GM06990 (cell line): ENCODE measurements around the gene ARID4B.

Experiments used
- DNase-seq: peaks from one replicate; pipeline ENCODE4 v3.0.0-alpha.2; 2011; ENCODE audit not compliant: insufficient read length; ENCODE audit errors: extremely low read depth
- H3K27me3 ChIP-seq: replicated peaks from 2 replicates; pipeline ENCODE4 v1.6.0; 2011; ENCODE audit warnings: low read length; ENCODE audit not compliant: control insufficient read depth, insufficient read depth
- H3K36me3 ChIP-seq: 2 replicates; pipeline ENCODE4 v1.5.1; 2011; ENCODE audit warnings: low read length; ENCODE audit not compliant: control insufficient read depth, insufficient read depth
- H3K4me3 ChIP-seq: replicated peaks from 2 replicates; pipeline ENCODE4 v1.5.1; 2011; ENCODE audit warnings: low read depth, mild to moderate bottlenecking, control low read depth, low read length
- TF ChIP-seq, protein P1 (sequence below): IDR thresholded peaks from 2 replicates; pipeline ENCODE4 v1.5.1; 2011; ENCODE audit warnings: low read length, control low read depth, mild to moderate bottlenecking, inconsistent platforms; ENCODE audit not compliant: insufficient read depth, poor library complexity, severe bottlenecking

The ARID4B gene

DNA sequence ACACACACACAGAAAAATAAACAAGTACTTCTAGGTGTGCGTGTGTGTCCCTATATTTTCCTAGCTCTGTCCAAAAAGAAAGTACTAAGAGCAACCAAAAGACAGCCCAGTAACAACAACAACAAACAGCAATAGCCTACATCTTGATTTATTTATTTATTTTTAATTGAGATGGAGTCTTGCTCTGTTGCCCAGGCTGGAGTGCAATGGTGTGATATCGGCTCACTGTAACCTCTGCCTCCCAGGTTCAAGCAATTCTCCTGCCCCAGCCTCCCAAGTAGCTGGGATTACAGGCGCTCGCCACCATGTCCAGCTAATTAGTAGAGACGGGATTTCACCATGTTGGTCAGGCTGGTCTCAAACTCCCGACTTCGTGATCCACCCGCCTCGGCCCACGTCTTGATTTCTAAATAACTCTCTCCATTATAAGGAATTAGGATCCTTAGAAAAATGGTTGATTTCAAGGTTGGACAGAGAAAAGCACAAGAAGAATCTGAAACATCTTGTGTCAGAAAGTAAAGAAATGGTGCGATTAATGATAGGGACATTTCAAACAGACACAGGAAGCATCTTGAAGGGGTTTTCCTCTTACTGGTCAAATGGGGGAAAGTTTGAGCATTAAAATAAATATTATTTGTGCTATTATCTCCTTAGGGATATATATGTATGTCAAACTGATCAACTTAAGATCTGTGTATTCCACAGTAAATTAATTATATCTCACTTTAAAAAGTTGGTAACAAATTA, 59.4 kb downstream of the ARID4B start:
- no peak overlapping the region for H3K4me3 ChIP-seq
- TF ChIP-seq, protein P1, sequence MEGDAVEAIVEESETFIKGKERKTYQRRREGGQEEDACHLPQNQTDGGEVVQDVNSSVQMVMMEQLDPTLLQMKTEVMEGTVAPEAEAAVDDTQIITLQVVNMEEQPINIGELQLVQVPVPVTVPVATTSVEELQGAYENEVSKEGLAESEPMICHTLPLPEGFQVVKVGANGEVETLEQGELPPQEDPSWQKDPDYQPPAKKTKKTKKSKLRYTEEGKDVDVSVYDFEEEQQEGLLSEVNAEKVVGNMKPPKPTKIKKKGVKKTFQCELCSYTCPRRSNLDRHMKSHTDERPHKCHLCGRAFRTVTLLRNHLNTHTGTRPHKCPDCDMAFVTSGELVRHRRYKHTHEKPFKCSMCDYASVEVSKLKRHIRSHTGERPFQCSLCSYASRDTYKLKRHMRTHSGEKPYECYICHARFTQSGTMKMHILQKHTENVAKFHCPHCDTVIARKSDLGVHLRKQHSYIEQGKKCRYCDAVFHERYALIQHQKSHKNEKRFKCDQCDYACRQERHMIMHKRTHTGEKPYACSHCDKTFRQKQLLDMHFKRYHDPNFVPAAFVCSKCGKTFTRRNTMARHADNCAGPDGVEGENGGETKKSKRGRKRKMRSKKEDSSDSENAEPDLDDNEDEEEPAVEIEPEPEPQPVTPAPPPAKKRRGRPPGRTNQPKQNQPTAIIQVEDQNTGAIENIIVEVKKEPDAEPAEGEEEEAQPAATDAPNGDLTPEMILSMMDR = no peak

DNA sequence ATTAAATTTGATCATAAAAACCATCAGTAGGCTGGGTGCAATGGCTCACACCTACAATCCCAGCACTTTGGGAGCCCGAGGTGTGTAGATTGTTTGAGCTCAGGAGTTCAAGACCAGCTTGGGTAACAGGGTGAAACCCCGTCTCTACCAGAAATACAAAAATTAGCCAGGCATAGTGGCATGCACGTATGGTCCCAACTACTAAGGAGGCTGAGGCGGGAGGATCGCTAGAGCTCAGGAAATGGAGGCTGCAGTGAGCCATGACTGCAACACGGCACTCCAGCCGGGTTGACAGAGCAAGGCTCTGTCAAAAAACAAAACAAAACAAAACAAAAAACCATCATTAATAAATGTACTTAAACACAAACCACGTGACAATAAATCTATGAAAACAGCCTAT, 61.0 kb downstream of the ARID4B start:
- H3K27me3 ChIP-seq = no peaks in the 10 kb centered on the region
- no peak for DNase-seq
- TF ChIP-seq, protein P1 = no peak

More for the DNA sequence above, 59.4 kb downstream of the ARID4B start:
- Histone ChIP-seq H3K27me3 (no peaks in the 10 kb centered on the region), H3K36me3 (no peaks in the 10 kb centered on the region)
- DNase-seq = no peak

DNA sequence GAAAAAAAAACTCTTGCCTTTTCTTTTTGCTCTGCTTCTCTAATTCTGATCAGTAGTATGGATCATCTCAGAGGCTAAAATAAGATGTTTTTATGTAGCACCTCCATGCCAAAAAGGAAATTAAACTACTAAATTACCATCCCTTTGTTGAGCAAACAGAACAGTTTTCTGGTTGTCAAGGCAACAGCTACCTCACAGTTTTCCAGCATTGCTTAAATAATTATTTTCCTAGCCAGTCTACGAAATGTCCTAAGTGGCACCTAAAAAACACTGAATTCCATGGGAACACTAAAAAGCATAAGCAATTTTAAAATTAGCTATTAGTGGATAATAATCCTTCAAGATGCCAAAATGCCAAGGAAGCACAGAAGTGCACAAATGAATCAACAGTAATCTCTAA, 61.7 kb downstream of the ARID4B start:
- DNase-seq = no peak
- TF ChIP-seq, protein P1 = no peak
- no peaks in the 10 kb centered on the region for H3K36me3 ChIP-seq
- H3K27me3 ChIP-seq = no peaks in the 10 kb centered on the region
- no peak overlapping the region for H3K4me3 ChIP-seq

More for the DNA sequence above, 61.0 kb downstream of the ARID4B start:
- Histone ChIP-seq H3K4me3 (no peak overlapping the region), H3K36me3 (no peaks in the 10 kb centered on the region)

DNA sequence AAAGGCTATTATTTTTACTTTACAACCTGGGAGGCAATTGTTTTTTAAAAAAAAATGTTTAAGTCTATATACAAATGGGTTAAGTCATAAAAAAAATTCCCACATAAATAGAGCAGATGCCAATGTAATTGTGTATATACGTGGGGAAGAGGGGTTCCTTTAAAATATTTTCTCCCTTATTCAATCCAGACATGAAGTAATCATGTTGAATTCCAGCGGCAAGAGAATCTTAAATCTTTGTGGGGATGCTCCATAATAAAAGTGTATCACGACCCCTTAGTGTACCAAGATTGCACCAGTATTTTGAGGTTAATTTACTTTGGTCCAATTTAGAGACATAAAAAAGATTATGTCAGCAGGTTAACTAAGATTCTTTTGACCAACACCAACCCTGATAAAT, 62.1 kb downstream of the ARID4B start:
- Histone ChIP-seq H3K27me3 (no peaks in the 10 kb centered on the region), H3K4me3 (no peak overlapping the region), H3K36me3 (no peaks in the 10 kb centered on the region)
- no peak for DNase-seq
- TF ChIP-seq, protein P1 = no peak

DNA sequence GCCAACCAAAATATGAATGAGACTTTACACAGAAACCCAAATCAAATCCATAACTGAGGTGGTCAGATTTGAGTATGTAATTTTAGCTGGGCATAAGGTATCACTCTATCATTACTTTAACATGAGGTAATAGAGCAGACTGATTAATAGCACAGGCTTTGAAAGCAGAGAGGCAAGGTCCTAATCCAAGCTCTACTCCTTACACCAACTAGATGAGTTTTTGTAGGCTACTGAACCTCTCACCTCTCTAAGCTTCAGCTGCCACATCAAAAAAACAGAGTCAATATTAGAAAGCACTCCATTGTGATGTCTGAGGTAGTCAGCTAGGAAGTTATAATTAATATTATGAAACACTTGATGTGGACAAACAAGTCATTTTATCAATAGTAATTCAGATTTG, 63.7 kb downstream of the ARID4B start:
- DNase-seq = no peak
- TF ChIP-seq, protein P1 = no peak
- Histone ChIP-seq H3K36me3 (no peaks in the 10 kb centered on the region), H3K4me3 (no peak overlapping the region), H3K27me3 (no peaks in the 10 kb centered on the region)
